Measurements from ENCODE around the gene HERPUD2.

GRCh38 chr7:35699796-35700305 lies 4.9 kb upstream of the HERPUD2 start:
- no peak for TF ChIP-seq CTCF (IDR thresholded peaks at IDR 0.05)
- no peak for TF ChIP-seq POLR2A (IDR thresholded peaks at IDR 0.05)
